Natural killer cell treated with Interleukin-12 subunit alpha and Interleukin-12 subunit beta and Interleukin-15 and Interleukin-18, amount 100 ng/mL, for 72 hours (primary cell): ENCODE measurements around the gene NBEAL1. TPM values are rescaled to one million over a fixed set of nuclear protein-coding genes. Genes with fewer than 3 reads are reported as not detected.
"Not testable (repeated sequence)": the region's sequence is repeated elsewhere in the genome, so short reads cannot be mapped to it uniquely, and the experiment has no call there.

Experiments used
- ATAC-seq, 2 donors: fragments of 150-1000 bp; cut with Tn5 transposase in 1 of 2; sonication (Bioruptor Pico), chemical (Tn5 transposase) in 1 of 2; 2 replicates each; pipeline ENCODE4 v1.10.0; 2021
- DNase-seq: peaks from one replicate; pipeline ENCODE4 v3.0.0; 2022; ENCODE audit warnings: low spot score
- H3K27ac Mint-ChIP-seq, 2 donors: 1 replicate in 1 of 2; 2 replicates in 1 of 2; pipeline ENCODE4 v1.8.0; 2022; ENCODE audit warnings: mixed read lengths in 2 of 2, mild to moderate bottlenecking in 1 of 2, moderate library complexity in 1 of 2
- H3K27me3 Mint-ChIP-seq, 2 donors: 1 replicate in 1 of 2; 2 replicates in 1 of 2; pipeline ENCODE4 v1.8.0; 2022; ENCODE audit warnings: mixed read lengths in 2 of 2
- H3K36me3 Mint-ChIP-seq: one replicate; pipeline ENCODE4 v1.8.0; 2022; ENCODE audit warnings: mixed read lengths
- H3K4me1 Mint-ChIP-seq, 2 donors: 1 replicate in 1 of 2; 2 replicates in 1 of 2; pipeline ENCODE4 v1.8.0; 2022; ENCODE audit warnings: low read depth in 2 of 2, mixed read lengths in 2 of 2, mild to moderate bottlenecking in 1 of 2
- H3K4me3 Mint-ChIP-seq: one replicate; pipeline ENCODE4 v1.8.0; 2022; ENCODE audit warnings: mixed read lengths
- H3K9me3 Mint-ChIP-seq: 2 replicates; pipeline ENCODE4 v1.8.0; 2022; ENCODE audit warnings: mixed read lengths
- total RNA-seq, 2 donors: library from RNA; stranded (reverse); gene quantifications; one replicate each; pipeline ENCODE4 v1.2.3, GENCODE V29; 2022

Gene NBEAL1
- total RNA-seq, 2 donors from 2014 or later, result 12.3 to 19.2 TPM

- H3K27ac Mint-ChIP-seq, result no peak overlapping the region
- H3K36me3 Mint-ChIP-seq, result no peaks in the 10 kb centered on the region
- no peak overlapping the region for H3K4me3 Mint-ChIP-seq
- ATAC-seq (no peak), DNase-seq (no peak)
- H3K27me3 Mint-ChIP-seq, result no peaks in the 10 kb centered on the region
- no peaks in the 10 kb centered on the region for H3K4me1 Mint-ChIP-seq
- no peaks in the 10 kb centered on the region for H3K9me3 Mint-ChIP-seq
Observed at GRCh38 chr2:203059567-203060240, 45.0 kb downstream of the NBEAL1 start.

GRCh38 chr2:203061346-203061745, 46.7 kb downstream of the NBEAL1 start:
- Mint-ChIP-seq H3K9me3 (no peaks in the 10 kb centered on the region), H3K4me1 (no peaks in the 10 kb centered on the region), H3K4me3 (no peak overlapping the region), H3K27me3 (no peaks in the 10 kb centered on the region), H3K36me3 (no peaks in the 10 kb centered on the region), H3K27ac (no peak overlapping the region)
- ATAC-seq (no peak), DNase-seq (no peak)

- Mint-ChIP-seq H3K4me1 (no peaks in the 10 kb centered on the region), H3K9me3 (no peaks in the 10 kb centered on the region), H3K27me3 (no peaks in the 10 kb centered on the region), H3K27ac (no peak overlapping the region), H3K36me3 (no peaks in the 10 kb centered on the region), H3K4me3 (no peak overlapping the region)
- no peak for DNase-seq
- no peak for ATAC-seq
Observed at GRCh38 chr2:203062126-203062525, 47.5 kb downstream of the NBEAL1 start.

- not testable (repeated sequence) for H3K36me3 Mint-ChIP-seq, ATAC-seq, H3K4me3 Mint-ChIP-seq, DNase-seq, H3K4me1 Mint-ChIP-seq, H3K27me3 Mint-ChIP-seq, H3K27ac Mint-ChIP-seq, H3K9me3 Mint-ChIP-seq
Observed at GRCh38 chr2:203066519-203067091, 51.9 kb downstream of the NBEAL1 start.

- DNase-seq (no peak), ATAC-seq (no peak)
- no peak overlapping the region for H3K27ac Mint-ChIP-seq
- no peaks in the 10 kb centered on the region for H3K27me3 Mint-ChIP-seq
- H3K36me3 Mint-ChIP-seq, result no peaks in the 10 kb centered on the region
- H3K4me1 Mint-ChIP-seq, result no peaks in the 10 kb centered on the region
- H3K9me3 Mint-ChIP-seq, result no peaks in the 10 kb centered on the region
- no peak overlapping the region for H3K4me3 Mint-ChIP-seq
Observed at GRCh38 chr2:203070701-203071100, 56.0 kb downstream of the NBEAL1 start.

GRCh38 chr2:203071148-203071547, 56.5 kb downstream of the NBEAL1 start:
- no peaks in the 10 kb centered on the region for H3K36me3 Mint-ChIP-seq
- H3K27ac Mint-ChIP-seq, result no peak overlapping the region
- ATAC-seq, result no peak
- no peak for DNase-seq
- no peaks in the 10 kb centered on the region for H3K9me3 Mint-ChIP-seq
- H3K4me3 Mint-ChIP-seq, result no peak overlapping the region
- no peaks in the 10 kb centered on the region for H3K27me3 Mint-ChIP-seq
- H3K4me1 Mint-ChIP-seq, result no peaks in the 10 kb centered on the region

GRCh38 chr2:203072371-203072770, 57.7 kb downstream of the NBEAL1 start:
- Mint-ChIP-seq H3K36me3 (no peaks in the 10 kb centered on the region), H3K4me3 (no peak overlapping the region), H3K9me3 (no peaks in the 10 kb centered on the region), H3K27me3 (no peaks in the 10 kb centered on the region), H3K27ac (no peak overlapping the region), H3K4me1 (no peaks in the 10 kb centered on the region)
- DNase-seq (no peak), ATAC-seq (no peak)

- DNase-seq, result no peak
- Mint-ChIP-seq H3K4me3 (no peak overlapping the region), H3K9me3 (no peaks in the 10 kb centered on the region), H3K27me3 (no peaks in the 10 kb centered on the region), H3K4me1 (no peaks in the 10 kb centered on the region), H3K27ac (no peak overlapping the region), H3K36me3 (no peaks in the 10 kb centered on the region)
- ATAC-seq, result no peak
Observed at GRCh38 chr2:203077451-203077850, 62.8 kb downstream of the NBEAL1 start.

- H3K27ac Mint-ChIP-seq, result no peak overlapping the region
- no peaks in the 10 kb centered on the region for H3K36me3 Mint-ChIP-seq
- no peak overlapping the region for H3K4me3 Mint-ChIP-seq
- H3K9me3 Mint-ChIP-seq, result no peaks in the 10 kb centered on the region
- ATAC-seq (no peak), DNase-seq (no peak)
- no peaks in the 10 kb centered on the region for H3K27me3 Mint-ChIP-seq
- H3K4me1 Mint-ChIP-seq, result no peaks in the 10 kb centered on the region
Observed at GRCh38 chr2:203080447-203081045, 65.9 kb downstream of the NBEAL1 start.

- no peaks in the 10 kb centered on the region for H3K4me1 Mint-ChIP-seq
- no peak overlapping the region for H3K4me3 Mint-ChIP-seq
- ATAC-seq (no peak), DNase-seq (no peak)
- no peaks in the 10 kb centered on the region for H3K27me3 Mint-ChIP-seq
- no peak overlapping the region for H3K27ac Mint-ChIP-seq
- peaks cover 5% of the 10 kb centered on the region for H3K36me3 Mint-ChIP-seq
- no peaks in the 10 kb centered on the region for H3K9me3 Mint-ChIP-seq
Observed at GRCh38 chr2:203083328-203083727, 68.7 kb downstream of the NBEAL1 start.

GRCh38 chr2:203086381-203086780, 71.7 kb downstream of the NBEAL1 start:
- not testable (repeated sequence) for H3K4me1 Mint-ChIP-seq, H3K27me3 Mint-ChIP-seq, H3K9me3 Mint-ChIP-seq, DNase-seq, ATAC-seq, H3K4me3 Mint-ChIP-seq, H3K27ac Mint-ChIP-seq, H3K36me3 Mint-ChIP-seq

GRCh38 chr2:203090721-203091120, 76.0 kb downstream of the NBEAL1 start:
- DNase-seq, H3K36me3 Mint-ChIP-seq, H3K27me3 Mint-ChIP-seq, H3K9me3 Mint-ChIP-seq, H3K4me3 Mint-ChIP-seq, ATAC-seq, H3K4me1 Mint-ChIP-seq, H3K27ac Mint-ChIP-seq: not testable (repeated sequence)

- no peak for DNase-seq
- Mint-ChIP-seq H3K36me3 (peaks cover 20% of the 10 kb centered on the region), H3K27me3 (no peaks in the 10 kb centered on the region), H3K27ac (no peak overlapping the region), H3K4me3 (no peak overlapping the region), H3K4me1 (peaks cover 3 to 8% of the 10 kb centered on the region in 2 donors), H3K9me3 (no peaks in the 10 kb centered on the region)
- ATAC-seq, result no peak
Observed at GRCh38 chr2:203097735-203098134, 83.1 kb downstream of the NBEAL1 start.

- H3K9me3 Mint-ChIP-seq, result peaks cover 13% of the 10 kb centered on the region
- H3K4me3 Mint-ChIP-seq, H3K27ac Mint-ChIP-seq, DNase-seq, H3K4me1 Mint-ChIP-seq, ATAC-seq, H3K27me3 Mint-ChIP-seq: not testable (repeated sequence)
- H3K36me3 Mint-ChIP-seq, result peaks cover 39% of the 10 kb centered on the region
Observed at GRCh38 chr2:203102357-203102756, 87.7 kb downstream of the NBEAL1 start.
